ENCODE data around the gene HTRA3.

The HTRA3 gene

DNA sequence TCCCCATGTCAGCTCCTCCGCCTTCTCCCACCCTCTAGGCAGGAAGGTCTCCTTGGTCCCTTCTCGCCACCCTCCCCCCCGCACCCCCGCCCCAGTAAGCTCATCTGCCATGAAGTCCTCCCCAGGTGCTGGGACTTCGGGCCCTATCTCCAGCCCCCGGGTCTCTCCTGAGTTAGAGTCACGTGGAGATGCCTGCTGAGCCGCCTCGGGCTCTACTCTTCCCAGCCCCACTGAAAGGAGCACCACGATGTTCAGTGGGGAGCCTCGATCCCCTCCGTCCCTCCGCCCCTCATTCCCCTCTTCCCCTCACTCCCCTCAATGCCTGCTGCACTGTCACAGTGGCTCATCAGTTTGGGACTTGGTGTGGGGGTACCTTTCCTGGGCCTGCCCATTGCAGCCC lies 3.9 kb downstream of the HTRA3 start:
- no peaks in the 10 kb centered on the region for H3K4me1 ChIP-seq
- H2AFZ ChIP-seq, result no peak overlapping the region
- H3K9me3 ChIP-seq (ENCODE audit: control insufficient read depth, low read length), result no peaks in the 10 kb centered on the region
- H3K9ac ChIP-seq, result no peak overlapping the region
- no peaks in the 10 kb centered on the region for H3K36me3 ChIP-seq (ENCODE audit: control insufficient read depth, insufficient read depth, low read length)
- H3K27me3 ChIP-seq (ENCODE audit: control insufficient read depth, insufficient read depth, low read length), result no peaks in the 10 kb centered on the region
- H3K27ac ChIP-seq, result no peak overlapping the region
- H3K4me3 ChIP-seq (ENCODE audit: low read depth, low read length), result no peak overlapping the region
- TF ChIP-seq, protein P1, sequence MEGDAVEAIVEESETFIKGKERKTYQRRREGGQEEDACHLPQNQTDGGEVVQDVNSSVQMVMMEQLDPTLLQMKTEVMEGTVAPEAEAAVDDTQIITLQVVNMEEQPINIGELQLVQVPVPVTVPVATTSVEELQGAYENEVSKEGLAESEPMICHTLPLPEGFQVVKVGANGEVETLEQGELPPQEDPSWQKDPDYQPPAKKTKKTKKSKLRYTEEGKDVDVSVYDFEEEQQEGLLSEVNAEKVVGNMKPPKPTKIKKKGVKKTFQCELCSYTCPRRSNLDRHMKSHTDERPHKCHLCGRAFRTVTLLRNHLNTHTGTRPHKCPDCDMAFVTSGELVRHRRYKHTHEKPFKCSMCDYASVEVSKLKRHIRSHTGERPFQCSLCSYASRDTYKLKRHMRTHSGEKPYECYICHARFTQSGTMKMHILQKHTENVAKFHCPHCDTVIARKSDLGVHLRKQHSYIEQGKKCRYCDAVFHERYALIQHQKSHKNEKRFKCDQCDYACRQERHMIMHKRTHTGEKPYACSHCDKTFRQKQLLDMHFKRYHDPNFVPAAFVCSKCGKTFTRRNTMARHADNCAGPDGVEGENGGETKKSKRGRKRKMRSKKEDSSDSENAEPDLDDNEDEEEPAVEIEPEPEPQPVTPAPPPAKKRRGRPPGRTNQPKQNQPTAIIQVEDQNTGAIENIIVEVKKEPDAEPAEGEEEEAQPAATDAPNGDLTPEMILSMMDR (IDR thresholded peaks at IDR 0.05), result no peak
- H3K4me2 ChIP-seq (ENCODE audit: low read length), result no peak overlapping the region
- no peaks in the 10 kb centered on the region for H3K79me2 ChIP-seq

DNA sequence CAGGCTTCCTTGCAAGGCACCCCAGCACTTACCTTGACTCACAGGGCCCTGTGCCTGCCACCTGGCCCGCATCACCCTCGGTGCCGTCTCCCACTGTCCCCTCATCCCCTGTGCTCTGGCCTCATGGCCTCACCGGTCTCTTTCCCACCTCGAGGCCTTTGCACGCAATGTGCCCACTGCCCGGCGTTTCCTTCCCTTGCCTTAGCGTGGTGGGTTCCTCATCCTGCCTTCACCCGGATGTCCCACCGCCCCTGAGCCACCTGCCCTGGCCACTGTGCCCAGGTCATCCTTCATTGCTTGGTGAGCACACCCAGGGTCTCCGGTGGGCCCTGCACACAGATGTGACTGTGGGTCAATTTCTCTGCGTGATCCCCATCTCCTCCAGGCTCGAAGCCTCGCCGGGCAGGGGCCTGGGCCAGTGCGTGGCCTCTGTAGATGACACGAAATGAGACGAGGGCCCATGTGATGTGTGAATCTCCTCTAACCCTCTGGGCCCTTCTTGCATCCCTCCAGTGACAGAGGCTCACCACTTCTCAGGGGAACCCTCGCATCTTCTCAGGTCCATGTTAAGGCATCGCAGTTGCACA lies 4.6 kb downstream of the HTRA3 start:
- no peaks in the 10 kb centered on the region for H3K27me3 ChIP-seq (ENCODE audit: control insufficient read depth, insufficient read depth, low read length)
- H3K79me2 ChIP-seq, result no peaks in the 10 kb centered on the region
- H3K4me2 ChIP-seq (ENCODE audit: low read length), result no peak overlapping the region
- no peaks in the 10 kb centered on the region for H3K36me3 ChIP-seq (ENCODE audit: control insufficient read depth, insufficient read depth, low read length)
- H3K4me3 ChIP-seq (ENCODE audit: low read depth, low read length), result no peak overlapping the region
- H3K4me1 ChIP-seq, result no peaks in the 10 kb centered on the region
- no peak overlapping the region for H3K27ac ChIP-seq
- no peak overlapping the region for H3K9ac ChIP-seq
- H2AFZ ChIP-seq, result no peak overlapping the region
- no peaks in the 10 kb centered on the region for H3K9me3 ChIP-seq (ENCODE audit: control insufficient read depth, low read length)
- TF ChIP-seq, protein P1 (IDR thresholded peaks at IDR 0.05), result no peak

DNA sequence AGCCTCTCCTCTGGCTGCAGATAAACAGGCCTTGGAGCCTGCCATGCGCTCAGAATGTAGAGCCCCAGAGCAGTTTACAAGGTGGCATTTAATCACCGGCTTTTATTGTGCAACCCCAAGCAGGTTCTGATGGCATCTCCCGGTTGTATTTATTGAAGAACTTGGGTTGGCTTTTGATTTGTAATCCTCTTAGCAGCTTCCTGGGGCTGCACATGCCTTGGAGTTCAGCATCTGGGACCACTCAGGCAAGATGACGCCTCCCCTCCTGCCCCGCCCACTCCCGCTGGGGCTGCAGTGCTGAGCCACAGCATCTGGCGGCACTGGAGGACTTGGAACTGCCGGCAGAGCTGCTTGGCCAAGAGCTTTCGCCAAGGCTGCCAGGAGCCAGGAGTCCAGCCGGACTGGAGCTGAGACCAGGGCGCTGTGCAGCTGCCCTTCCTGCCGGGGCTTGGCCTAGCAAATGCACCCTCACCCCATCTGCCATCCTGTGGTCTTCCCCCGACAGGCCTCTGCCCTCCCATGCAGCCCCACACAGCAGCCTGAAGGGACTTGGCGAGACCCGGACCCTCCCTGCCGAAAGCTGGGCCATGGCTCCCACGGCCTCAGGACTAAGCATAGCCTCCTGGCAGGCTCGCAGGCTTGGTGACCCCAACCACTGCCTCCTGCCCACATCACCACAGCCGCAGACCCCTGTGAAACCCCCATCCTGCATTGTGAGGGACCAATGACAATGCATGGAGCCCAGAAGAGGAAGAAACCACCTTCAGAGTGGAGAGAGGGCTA lies 5.4 kb downstream of the HTRA3 start:
- H3K36me3 ChIP-seq (ENCODE audit: control insufficient read depth, insufficient read depth, low read length), result no peaks in the 10 kb centered on the region
- H3K4me1 ChIP-seq, result no peaks in the 10 kb centered on the region
- no peak overlapping the region for H3K4me3 ChIP-seq (ENCODE audit: low read depth, low read length)
- H3K9me3 ChIP-seq (ENCODE audit: control insufficient read depth, low read length), result no peaks in the 10 kb centered on the region
- TF ChIP-seq, protein P1 (IDR thresholded peaks at IDR 0.05), result no peak
- H3K27ac ChIP-seq, result no peak overlapping the region
- no peak overlapping the region for H3K4me2 ChIP-seq (ENCODE audit: low read length)
- H3K9ac ChIP-seq, result no peak overlapping the region
- no peak overlapping the region for H2AFZ ChIP-seq
- H3K79me2 ChIP-seq, result no peaks in the 10 kb centered on the region
- H3K27me3 ChIP-seq (ENCODE audit: control insufficient read depth, insufficient read depth, low read length), result no peaks in the 10 kb centered on the region

DNA sequence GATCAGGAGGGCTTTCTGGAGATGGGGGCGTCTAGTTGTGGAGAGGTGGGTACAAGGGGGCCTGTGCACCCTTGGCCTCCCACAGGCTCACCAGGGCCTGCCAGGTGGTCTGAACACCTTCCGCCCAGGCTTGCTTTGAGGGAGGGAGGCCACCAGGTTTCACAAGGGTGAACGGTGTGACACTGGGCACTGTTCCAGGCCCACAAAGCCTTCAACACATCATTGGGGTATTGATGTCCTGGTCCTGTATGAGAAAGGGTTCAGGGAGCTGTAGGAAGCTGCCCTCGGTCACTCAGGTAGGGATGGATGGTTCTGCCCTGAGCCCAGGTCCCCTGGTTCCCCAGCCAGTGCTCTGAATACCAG lies 6.0 kb downstream of the HTRA3 start:
- H3K9ac ChIP-seq, result no peak overlapping the region
- H3K4me2 ChIP-seq (ENCODE audit: low read length), result no peak overlapping the region
- no peaks in the 10 kb centered on the region for H3K9me3 ChIP-seq (ENCODE audit: control insufficient read depth, low read length)
- no peak overlapping the region for H3K4me3 ChIP-seq (ENCODE audit: low read depth, low read length)
- H3K79me2 ChIP-seq, result no peaks in the 10 kb centered on the region
- no peak overlapping the region for H3K27ac ChIP-seq
- TF ChIP-seq, protein P1 (IDR thresholded peaks at IDR 0.05), result no peak
- no peaks in the 10 kb centered on the region for H3K4me1 ChIP-seq
- H3K36me3 ChIP-seq (ENCODE audit: control insufficient read depth, insufficient read depth, low read length), result no peaks in the 10 kb centered on the region
- H3K27me3 ChIP-seq (ENCODE audit: control insufficient read depth, insufficient read depth, low read length), result no peaks in the 10 kb centered on the region
- H2AFZ ChIP-seq, result no peak overlapping the region

Data from parathyroid adenoma (tissue), 2 donors.